Skeletal muscle cell (primary cell): Measurements from ENCODE around the gene PLXNA4.

ENCODE experiments used
- DNase-seq: peaks from one replicate; pipeline ENCODE4 v3.0.0-alpha.2; 2010; ENCODE audit warnings: low read depth
- H3K4me3 ChIP-seq: 2 replicates; pipeline ENCODE4 v1.5.1; 2011; ENCODE audit warnings: low read depth, mild to moderate bottlenecking, control low read depth, low read length, moderate library complexity

The PLXNA4 gene

GRCh38 chr7:132544025-132544424 lies 32.2 kb downstream of the PLXNA4 start:
- H3K4me3 ChIP-seq: no peak overlapping the region
- DNase-seq: no peak

DNA sequence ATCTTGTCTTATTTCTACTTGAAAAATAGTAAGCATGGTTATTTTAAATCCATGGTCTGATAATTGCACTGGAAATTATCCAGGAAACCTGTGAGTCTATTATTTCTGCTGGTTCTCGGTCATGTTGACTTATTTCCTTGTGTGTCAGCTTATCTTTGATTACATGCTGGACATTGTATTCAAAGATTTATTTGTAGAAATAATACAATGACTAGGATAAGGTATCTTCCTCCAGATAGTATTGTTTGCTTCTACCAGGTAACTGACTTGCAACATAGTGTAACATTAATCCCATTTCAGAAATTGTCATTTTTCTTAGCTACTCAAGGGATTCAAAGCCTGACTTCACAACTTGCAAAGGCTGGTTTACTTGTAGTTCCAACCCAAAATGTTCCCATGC lies 33.4 kb downstream of the PLXNA4 start:
- no peak for DNase-seq
- no peak overlapping the region for H3K4me3 ChIP-seq

DNA sequence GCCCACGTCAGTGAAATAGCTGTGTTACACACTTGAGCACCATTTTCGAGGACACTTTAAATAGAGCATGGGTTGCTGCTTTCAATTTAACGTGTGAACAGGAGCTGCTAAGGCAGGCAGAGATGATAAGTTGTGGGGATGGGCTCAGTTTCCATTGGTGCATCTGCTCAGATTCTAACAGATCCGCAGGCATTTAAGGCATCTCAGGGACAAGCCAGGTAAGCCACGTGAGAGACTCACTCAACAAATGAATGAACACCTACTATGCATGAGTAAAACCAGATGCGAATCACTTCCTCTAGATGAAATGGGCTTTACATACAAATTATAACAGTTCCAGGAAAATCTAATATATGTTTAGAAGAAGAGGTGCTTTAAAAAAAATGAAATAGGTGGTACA lies 34.6 kb downstream of the PLXNA4 start:
- no peak for DNase-seq
- H3K4me3 ChIP-seq: no peak overlapping the region

GRCh38 chr7:132537456-132538145 lies 38.7 kb downstream of the PLXNA4 start:
- no peak overlapping the region for H3K4me3 ChIP-seq
- no peak for DNase-seq

DNA sequence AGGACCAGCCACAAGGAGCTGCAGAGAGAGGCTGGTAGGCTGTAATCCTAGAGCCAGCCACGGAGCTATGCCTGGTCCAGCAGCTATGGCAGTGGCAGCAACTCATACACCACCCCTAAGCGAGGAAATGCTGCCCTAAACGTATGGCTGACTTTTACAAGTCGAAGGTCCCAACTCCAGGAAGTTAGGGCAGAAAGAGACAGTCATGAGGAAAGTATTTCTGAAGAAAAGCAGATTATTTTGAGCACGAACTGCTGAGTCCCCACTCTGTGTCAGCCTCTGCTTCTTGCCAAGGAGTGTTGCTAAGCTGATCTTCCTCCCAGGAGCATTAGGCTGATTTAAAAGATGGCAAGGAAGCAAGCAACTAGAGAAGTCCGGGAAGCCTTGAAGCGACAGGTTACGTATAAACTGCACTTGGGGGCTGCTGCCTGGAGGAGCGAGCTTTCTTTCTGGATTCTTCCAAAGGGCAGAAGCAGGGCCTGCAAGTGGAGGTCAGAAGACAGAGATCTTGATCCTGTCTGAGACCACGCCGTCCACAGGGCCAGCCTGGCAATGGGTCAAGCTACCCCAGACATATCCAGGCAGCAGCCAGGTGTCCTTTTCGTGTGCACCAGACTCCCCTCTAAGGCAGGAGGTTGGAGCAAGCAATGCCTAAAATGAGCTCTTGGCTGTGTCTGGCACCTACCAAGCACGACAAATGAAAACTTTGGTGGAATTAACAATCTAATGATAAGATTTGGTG lies 39.4 kb downstream of the PLXNA4 start:
- no peak overlapping the region for H3K4me3 ChIP-seq
- no peak for DNase-seq

DNA sequence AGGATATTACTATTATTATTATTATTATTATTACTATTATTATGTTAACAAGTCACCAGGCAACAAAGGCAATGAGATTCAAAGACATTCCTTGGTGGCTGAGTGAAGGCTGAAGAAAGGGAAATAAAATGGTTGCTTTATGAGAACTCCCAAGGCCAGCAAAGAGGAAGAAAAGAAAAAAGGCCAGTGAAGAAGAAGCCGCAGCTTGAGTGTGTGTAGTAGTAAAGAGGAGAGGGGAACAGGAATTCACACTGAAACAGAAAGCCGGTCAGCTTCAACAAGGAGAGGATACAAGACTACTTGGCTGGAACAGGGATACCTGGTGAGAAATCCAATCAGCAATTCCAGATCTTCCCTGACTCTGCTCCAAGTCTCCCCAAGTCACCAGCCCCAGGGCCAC lies 42.4 kb downstream of the PLXNA4 start:
- no peak for DNase-seq
- H3K4me3 ChIP-seq: no peak overlapping the region

- no peak for DNase-seq
- no peak overlapping the region for H3K4me3 ChIP-seq
Measured at GRCh38 chr7:132532281-132532680, 44.0 kb downstream of the PLXNA4 start.

DNA sequence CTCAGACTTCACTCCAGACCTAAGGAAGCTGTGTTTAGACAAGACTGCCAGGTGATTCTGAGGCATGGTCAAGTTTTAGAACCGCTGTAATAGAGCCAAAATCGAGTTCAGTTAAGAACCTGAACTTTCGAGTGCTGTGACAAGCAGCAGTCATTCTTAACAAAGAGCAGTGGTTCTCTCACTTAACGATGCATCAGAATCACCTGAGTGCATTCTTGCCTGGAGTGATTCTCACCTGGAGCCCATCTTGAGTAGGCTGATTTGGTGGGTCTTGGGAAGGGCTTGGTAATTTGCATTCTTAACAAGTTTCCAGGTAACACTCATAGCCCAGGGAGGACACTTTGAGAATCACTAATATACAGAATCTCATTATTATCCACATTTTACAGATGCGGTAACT lies 44.7 kb downstream of the PLXNA4 start:
- H3K4me3 ChIP-seq: no peak overlapping the region
- no peak for DNase-seq

DNA sequence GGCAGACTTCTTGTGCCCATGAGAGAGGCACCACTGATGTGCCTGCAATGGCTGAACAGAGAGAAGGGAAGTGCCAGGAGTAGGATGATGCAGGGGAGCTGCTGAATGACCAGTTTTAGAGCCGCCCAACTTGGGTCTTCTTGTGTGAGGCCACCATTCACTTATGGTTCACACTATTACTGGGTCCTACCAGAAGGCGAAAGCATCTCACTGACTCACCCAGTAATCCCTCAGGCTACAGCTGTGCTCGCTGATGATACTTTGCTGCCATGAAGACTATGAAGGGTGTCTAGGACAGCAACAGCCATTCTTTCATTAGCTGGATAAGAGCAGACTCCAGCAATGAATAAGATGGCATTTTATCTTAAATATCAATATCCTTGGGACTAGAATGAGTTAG lies 47.6 kb downstream of the PLXNA4 start:
- H3K4me3 ChIP-seq: no peak overlapping the region
- DNase-seq: no peak

DNA sequence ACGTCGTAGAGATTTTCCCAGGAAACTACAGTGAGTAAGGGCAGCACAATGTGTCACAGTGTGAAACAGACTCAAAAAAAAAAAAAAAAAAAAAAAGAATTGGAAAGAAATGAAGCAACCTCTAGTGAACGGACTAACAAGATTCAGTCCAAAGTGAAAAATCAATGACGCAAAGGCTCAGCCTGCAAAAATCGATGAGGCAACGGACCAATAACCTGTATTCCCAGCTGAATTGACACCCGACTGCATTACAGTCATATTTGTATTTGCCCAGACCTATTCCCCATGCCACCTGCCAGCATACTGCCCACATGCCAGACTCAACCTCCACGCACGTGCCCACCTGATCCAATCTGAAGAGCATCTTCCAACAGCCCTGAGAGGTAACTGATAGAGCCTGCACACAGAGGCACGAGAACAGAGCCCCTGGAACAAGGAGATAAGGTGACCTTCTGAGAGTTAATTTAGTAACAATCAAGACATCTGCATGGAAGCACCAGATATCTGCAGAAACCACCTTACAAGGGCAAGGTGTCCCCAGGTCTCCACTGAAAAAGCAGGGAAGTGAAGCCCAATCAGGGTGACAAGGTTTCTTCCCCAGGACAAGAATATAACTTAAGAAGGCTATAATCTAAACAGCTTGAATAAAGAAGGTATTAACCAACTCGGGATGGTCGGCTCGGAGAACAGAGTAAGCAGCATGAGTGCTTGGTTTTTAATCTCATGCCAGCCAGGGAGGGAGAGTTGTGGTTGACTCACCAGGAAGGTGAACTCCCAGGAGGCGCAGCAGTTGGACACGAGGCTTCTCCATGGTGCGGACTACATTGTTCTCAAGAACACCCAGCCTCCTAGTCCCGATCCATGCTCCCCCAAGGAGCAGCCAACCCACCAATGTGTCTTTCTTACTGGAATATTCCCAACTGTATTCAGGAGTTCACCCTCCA lies 48.5 kb downstream of the PLXNA4 start:
- DNase-seq: no peak
- H3K4me3 ChIP-seq: no peak overlapping the region

DNA sequence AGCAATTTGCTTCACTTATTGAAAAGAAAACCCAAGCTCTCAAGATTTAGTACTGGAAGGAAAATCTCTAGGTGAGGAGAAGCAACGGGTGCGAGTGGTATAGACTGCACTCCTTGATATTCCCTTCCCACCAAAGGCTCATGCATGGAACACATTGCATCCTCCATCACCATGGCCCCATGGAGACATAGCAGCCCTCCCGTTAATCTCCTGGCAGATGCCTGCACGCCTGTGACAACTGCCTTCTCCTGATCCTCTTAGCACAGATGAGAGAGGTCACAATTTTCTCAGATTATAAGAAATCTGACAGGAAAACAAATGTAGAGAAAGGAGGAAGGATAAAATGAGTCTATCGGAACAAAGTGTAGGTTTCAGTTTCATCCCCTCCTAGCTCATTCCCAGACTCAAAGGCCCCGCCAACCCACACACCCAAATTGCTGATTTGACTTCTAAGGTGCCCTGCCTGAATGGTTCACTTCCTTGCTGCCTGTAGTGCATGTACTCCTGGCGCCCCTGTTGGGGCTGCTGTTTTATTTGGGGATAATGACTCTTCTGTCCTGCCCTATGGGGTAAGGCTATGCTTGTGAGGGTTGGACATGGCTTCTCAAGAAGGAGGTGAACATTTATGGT lies 50.0 kb downstream of the PLXNA4 start:
- DNase-seq: no peak
- H3K4me3 ChIP-seq: no peak overlapping the region

DNA sequence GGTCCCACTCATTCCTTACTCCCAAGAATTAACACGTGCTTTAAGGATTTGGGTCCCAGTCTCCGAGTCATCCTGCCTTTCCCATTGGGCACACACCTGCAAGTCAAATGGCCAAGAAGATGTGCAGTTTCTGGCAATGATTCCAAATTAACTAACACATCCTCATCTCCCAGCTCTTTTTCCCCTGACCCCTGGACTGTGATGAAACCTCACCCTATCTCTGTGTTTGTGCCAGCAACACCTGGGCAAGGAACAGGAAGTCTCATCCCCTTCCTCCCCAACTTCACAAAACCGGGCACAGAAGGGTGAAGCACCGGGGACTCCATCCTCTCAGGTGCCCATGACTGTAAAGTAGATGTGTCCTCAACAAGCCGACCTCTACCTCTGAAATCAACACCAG lies 54.8 kb downstream of the PLXNA4 start:
- DNase-seq: no peak
- no peak overlapping the region for H3K4me3 ChIP-seq

GRCh38 chr7:132520591-132521280 lies 55.5 kb downstream of the PLXNA4 start:
- no peak overlapping the region for H3K4me3 ChIP-seq
- DNase-seq: no peak

GRCh38 chr7:132519936-132520335 lies 56.3 kb downstream of the PLXNA4 start:
- no peak overlapping the region for H3K4me3 ChIP-seq
- DNase-seq: no peak

- H3K4me3 ChIP-seq: no peak overlapping the region
- DNase-seq: no peak
Measured at GRCh38 chr7:132518839-132519173, 57.5 kb downstream of the PLXNA4 start.

GRCh38 chr7:132518102-132518838 lies 58.0 kb downstream of the PLXNA4 start:
- no peak overlapping the region for H3K4me3 ChIP-seq
- no peak for DNase-seq

DNA sequence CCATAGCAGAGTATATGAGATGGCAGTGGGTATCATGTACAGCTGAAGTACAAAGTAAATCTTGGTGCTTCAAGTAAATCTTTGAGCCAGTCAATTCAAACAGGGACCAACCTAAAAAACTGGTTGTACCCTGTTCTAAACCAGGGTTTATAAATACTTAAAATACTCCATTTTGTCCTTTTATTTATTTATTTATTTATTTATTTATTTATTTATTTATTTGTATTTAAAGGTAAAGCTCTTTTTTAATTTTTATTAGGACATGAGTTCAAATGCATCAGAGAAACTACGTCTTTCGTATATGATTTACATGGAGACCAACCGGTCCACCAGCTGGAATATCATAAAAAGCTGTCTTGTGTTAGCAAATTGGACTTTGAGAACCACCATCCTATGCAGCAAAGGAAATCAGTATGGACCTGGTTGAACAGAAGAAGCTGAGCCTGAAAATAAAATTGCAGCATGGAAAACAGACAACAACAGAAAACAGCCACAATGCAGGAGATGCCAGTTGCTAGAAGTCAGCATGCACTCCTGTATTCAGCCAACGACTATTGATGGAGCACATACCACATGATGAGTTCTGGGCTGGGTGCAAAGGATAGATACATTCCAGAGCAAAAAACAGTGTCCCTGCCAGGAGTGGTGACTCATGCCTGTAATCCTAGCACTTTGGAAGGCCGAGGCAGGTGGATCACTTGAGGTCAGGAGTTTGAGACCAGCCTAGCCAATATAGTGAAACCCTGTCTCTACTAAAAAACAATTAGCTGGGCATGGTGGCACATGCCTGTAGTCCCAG lies 60.0 kb downstream of the PLXNA4 start:
- no peak overlapping the region for H3K4me3 ChIP-seq
- DNase-seq: peak; percentile 19

- H3K4me3 ChIP-seq: no peak overlapping the region
- no peak for DNase-seq
Measured at GRCh38 chr7:132515181-132515580, 61.1 kb downstream of the PLXNA4 start.
